Ascending aorta (tissue), 2 donors: ENCODE data around the gene TSPEAR. TPM values are rescaled to one million over a fixed set of nuclear protein-coding genes. Genes with fewer than 3 reads are reported as not detected.
A peak's percentile ranks its signal among the peaks of the same experiment; 100 is the strongest.
"Not testable (repeated sequence)": the region's sequence is repeated elsewhere in the genome, so short reads cannot be mapped to it uniquely, and the experiment has no call there.

ENCODE experiments used
- DNase-seq, 2 donors: peaks; one replicate each; pipeline ENCODE4 v3.0.0-alpha.2; 2019; ENCODE audit warnings: low spot score in 2 of 2
- H3K27ac ChIP-seq, 2 donors: fragments of 200-600 bp; sonication (generic); one replicate each; pipeline ENCODE4 v1.5.1; 2016 to 2017; ENCODE audit warnings: mild to moderate bottlenecking in 1 of 2
- H3K27me3 ChIP-seq: fragments of 200-600 bp; sonication (generic); one replicate; pipeline ENCODE4 v1.5.1; 2017
- H3K36me3 ChIP-seq, 2 donors: fragments of 200-600 bp; sonication (generic); one replicate each; pipeline ENCODE4 v1.5.1; 2016
- H3K4me1 ChIP-seq, 2 donors: fragments of 200-600 bp; sonication (generic); one replicate each; pipeline ENCODE4 v1.5.1; 2016 to 2017; ENCODE audit warnings: mild to moderate bottlenecking in 1 of 2
- H3K4me3 ChIP-seq, 2 donors: fragments of 200-600 bp; sonication (generic); one replicate each; pipeline ENCODE4 v1.5.1; 2016 to 2017; ENCODE audit warnings: mild to moderate bottlenecking in 1 of 2
- H3K9me3 ChIP-seq, 2 donors: fragments of 200-600 bp; sonication (generic); one replicate each; pipeline ENCODE4 v1.5.1; 2016
- CTCF ChIP-seq, 3 experiments: fragments of 200-600 bp in 2 of 3; fragments of 450-650 bp in 1 of 3; sonication (generic) in 2 of 3; IDR thresholded peaks; one replicate each; pipeline ENCODE4 v1.5.1; 2016 to 2019; ENCODE audit warnings: antibody characterized with exemption in 3 of 3, mild to moderate bottlenecking in 1 of 3, moderate library complexity in 1 of 3
- intact Hi-C: fragments of 100-400 bp; cut with DNase I; formaldehyde crosslinking; loops from one replicate; pipeline ENCODE4 v1.15.1; 2023
- total RNA-seq: library from RNA; depleted of rRNA; stranded (reverse); fragments of >200 nt; gene quantifications from one replicate; pipeline ENCODE4 v1.1.0, GENCODE V29; 2016

Gene TSPEAR
- total RNA-seq, 1 donor from 2014 or later: not detected

- intact Hi-C loops: no loop called here
- Histone ChIP-seq H3K9me3 (no peaks in the 10 kb centered on the region), H3K4me1 (no peaks in the 10 kb centered on the region), H3K27ac (no peak overlapping the region), H3K4me3 (no peak overlapping the region), H3K27me3 (no peaks in the 10 kb centered on the region), H3K36me3 (no peaks in the 10 kb centered on the region)
- TF ChIP-seq CTCF (IDR thresholded peaks at IDR 0.05): no peak
- DNase-seq: peak in 1 of 2 donors; percentile 54
Measured at GRCh38 chr21:44699502-44700001, 11.8 kb downstream of the TSPEAR start.

GRCh38 chr21:44697811-44698734, 13.3 kb downstream of the TSPEAR start:
- intact Hi-C loops: no loop called here
- Histone ChIP-seq H3K36me3 (no peaks in the 10 kb centered on the region), H3K4me3 (no peak overlapping the region), H3K27ac (no peak overlapping the region), H3K4me1 (no peaks in the 10 kb centered on the region), H3K27me3 (no peaks in the 10 kb centered on the region), H3K9me3 (peaks cover 0 to 7% of the 10 kb centered on the region in 2 donors)
- peak in 1 of 2 donors; percentile 50 for DNase-seq
- no peak for TF ChIP-seq CTCF (IDR thresholded peaks at IDR 0.05)

GRCh38 chr21:44697172-44697810, 14.1 kb downstream of the TSPEAR start, which contains the start of gene KRTAP10-12:
Gene KRTAP10-12 (plus strand): TSS chr21:44697172. CDS start chr21:44697202, 30 bp downstream.
- H3K4me1 ChIP-seq, H3K36me3 ChIP-seq, H3K27ac ChIP-seq, intact Hi-C loops, H3K27me3 ChIP-seq, H3K4me3 ChIP-seq, H3K9me3 ChIP-seq: not testable (repeated sequence)
- DNase-seq: peak in 1 of 2 donors; percentile 28

GRCh38 chr21:44696572-44696971, 14.8 kb downstream of the TSPEAR start:
- Histone ChIP-seq H3K4me1 (no peaks in the 10 kb centered on the region), H3K27ac (no peak overlapping the region), H3K27me3 (no peaks in the 10 kb centered on the region), H3K9me3 (peaks cover 0 to 7% of the 10 kb centered on the region in 2 donors), H3K4me3 (no peak overlapping the region), H3K36me3 (no peaks in the 10 kb centered on the region)
- TF ChIP-seq CTCF (IDR thresholded peaks at IDR 0.05): no peak
- DNase-seq: peak in 1 of 2 donors; percentile 16
- intact Hi-C loops: no loop called here

- no peak for TF ChIP-seq CTCF (IDR thresholded peaks at IDR 0.05)
- intact Hi-C loops: no loop called here
- DNase-seq: peak in 1 of 2 donors; percentile 43
- H3K27me3 ChIP-seq: no peaks in the 10 kb centered on the region
- no peak overlapping the region for H3K4me3 ChIP-seq
- peaks cover 0 to 7% of the 10 kb centered on the region in 2 donors for H3K9me3 ChIP-seq
- H3K4me1 ChIP-seq: no peaks in the 10 kb centered on the region
- no peak overlapping the region for H3K27ac ChIP-seq
- no peaks in the 10 kb centered on the region for H3K36me3 ChIP-seq
Measured at GRCh38 chr21:44695641-44696040, 15.7 kb downstream of the TSPEAR start.

- Histone ChIP-seq H3K27me3 (no peaks in the 10 kb centered on the region), H3K9me3 (peaks cover 0 to 7% of the 10 kb centered on the region in 2 donors), H3K27ac (no peak overlapping the region), H3K4me1 (no peaks in the 10 kb centered on the region), H3K36me3 (no peaks in the 10 kb centered on the region), H3K4me3 (no peak overlapping the region)
- intact Hi-C loops: no loop called here
- DNase-seq: peak in 1 of 2 donors; percentile 48
- no peak for TF ChIP-seq CTCF (IDR thresholded peaks at IDR 0.05)
Measured at GRCh38 chr21:44695184-44695583, 16.2 kb downstream of the TSPEAR start.
